ENCODE measurements around the gene CELA1. TPM values are rescaled to one million over a fixed set of nuclear protein-coding genes. Genes with fewer than 3 reads are reported as not detected.
A peak's percentile ranks its signal among the peaks of the same experiment; 100 is the strongest.

CELA1 gene
- total RNA-seq, 3 donors from 2014 or later (not counting 1 experiment from before 2014, with no cell fraction given), result 0.53 to 0.66 TPM; not detected in 1

- Mint-ChIP-seq H3K4me1 (peaks cover 7 to 9% of the 10 kb centered on the region in 2 donors), H3K9me3 (no peaks in the 10 kb centered on the region), H3K36me3 (no peaks in the 10 kb centered on the region), H3K4me3 (no peak overlapping the region), H3K27me3 (ENCODE audit: low read depth in 2 of 2) (no peaks in the 10 kb centered on the region), H3K27ac (no peak overlapping the region)
- H3K4me1 ChIP-seq (ENCODE audit: control insufficient read depth, insufficient read depth, low read length), result peaks cover 9% of the 10 kb centered on the region
- H3K36me3 ChIP-seq (ENCODE audit: control insufficient read depth, insufficient read depth, low read length), result no peaks in the 10 kb centered on the region
- H3K27me3 ChIP-seq (ENCODE audit: control insufficient read depth, insufficient read depth, low read length), result no peaks in the 10 kb centered on the region
- 76% methylated on average over 2 of the region's 2 CpGs for WGBS (ENCODE audit: insufficient coverage)
- no peak overlapping the region for H3K4me3 ChIP-seq (ENCODE audit: low read length)
- DNase-seq, result no peak
- no peak for TF ChIP-seq CTCF (IDR thresholded peaks at IDR 0.05)
- no peak for ATAC-seq
- H3K27ac ChIP-seq (ENCODE audit: low read length), result no peak overlapping the region
- H3K9me3 ChIP-seq (ENCODE audit: control insufficient read depth, insufficient read depth, low read length), result no peaks in the 10 kb centered on the region
- intact Hi-C loops (cut with micrococcal nuclease), result loop anchor here (5.0 kb wide), 1 partner anchor 76 kb away; no protein-coding TSS in a partner anchor
Measured at GRCh38 chr12:51343201-51343600, 3.3 kb downstream of the CELA1 start.

DNA sequence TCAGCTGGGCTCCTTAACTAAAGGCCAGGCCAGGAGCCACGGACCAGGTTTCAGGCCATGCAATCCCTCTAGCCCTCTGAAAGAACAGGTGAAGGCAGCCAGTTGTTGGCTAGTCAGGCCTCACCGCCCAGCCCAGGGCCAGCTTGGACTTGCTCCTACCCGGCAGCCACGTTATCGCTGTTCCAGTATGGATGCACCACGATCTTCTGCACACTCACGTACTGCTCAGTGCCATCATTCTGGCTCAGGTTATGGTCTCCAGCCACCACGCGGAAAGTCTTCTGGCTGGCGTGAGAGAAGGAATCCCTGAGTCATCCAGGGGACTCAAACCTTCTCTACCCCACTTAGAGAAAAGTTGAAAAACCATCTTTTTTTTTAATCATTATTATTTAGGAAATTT lies 4.1 kb downstream of the CELA1 start:
- no peak for DNase-seq
- Mint-ChIP-seq H3K27me3 (ENCODE audit: low read depth in 2 of 2) (no peaks in the 10 kb centered on the region), H3K9me3 (no peaks in the 10 kb centered on the region), H3K4me3 (no peak overlapping the region), H3K4me1 (peaks cover 7 to 9% of the 10 kb centered on the region in 2 donors), H3K27ac (no peak overlapping the region), H3K36me3 (no peaks in the 10 kb centered on the region)
- H3K36me3 ChIP-seq (ENCODE audit: control insufficient read depth, insufficient read depth, low read length), result no peaks in the 10 kb centered on the region
- 94% methylated on average over 10 of the region's 10 CpGs for WGBS (ENCODE audit: insufficient coverage)
- H3K4me3 ChIP-seq (ENCODE audit: low read length), result no peak overlapping the region
- intact Hi-C loops (cut with micrococcal nuclease), result loop anchor here (5.0 kb wide), 1 partner anchor 75 kb away; no protein-coding TSS in a partner anchor
- no peak for ATAC-seq
- no peaks in the 10 kb centered on the region for H3K27me3 ChIP-seq (ENCODE audit: control insufficient read depth, insufficient read depth, low read length)
- no peaks in the 10 kb centered on the region for H3K9me3 ChIP-seq (ENCODE audit: control insufficient read depth, insufficient read depth, low read length)
- H3K4me1 ChIP-seq (ENCODE audit: control insufficient read depth, insufficient read depth, low read length), result peaks cover 9% of the 10 kb centered on the region
- H3K27ac ChIP-seq (ENCODE audit: low read length), result no peak overlapping the region
- no peak for TF ChIP-seq CTCF (IDR thresholded peaks at IDR 0.05)

GRCh38 chr12:51341251-51342007 lies 5.0 kb downstream of the CELA1 start:
- H3K4me1 Mint-ChIP-seq, result peaks cover 7 to 14% of the 10 kb centered on the region in 2 donors

More at GRCh38 chr12:51341251-51342007, 5.0 kb downstream of the CELA1 start:
- Histone ChIP-seq H3K4me1 (ENCODE audit: control insufficient read depth, insufficient read depth, low read length) (peaks cover 9% of the 10 kb centered on the region), H3K9me3 (ENCODE audit: control insufficient read depth, insufficient read depth, low read length) (no peaks in the 10 kb centered on the region), H3K36me3 (ENCODE audit: control insufficient read depth, insufficient read depth, low read length) (no peaks in the 10 kb centered on the region), H3K4me3 (ENCODE audit: low read length) (no peak overlapping the region), H3K27me3 (ENCODE audit: control insufficient read depth, insufficient read depth, low read length) (no peaks in the 10 kb centered on the region), H3K27ac (ENCODE audit: low read length) (peak overlapping the region; percentile 8)
- ATAC-seq (peak; percentile 95 to 99 (median 97)), DNase-seq (peak; percentile 54 to 89)
- H3K4me3 Mint-ChIP-seq, result peak overlapping the region; percentile 77
- peak; percentile 96 for TF ChIP-seq CTCF (IDR thresholded peaks at IDR 0.05)
- no peaks in the 10 kb centered on the region for H3K9me3 Mint-ChIP-seq
- WGBS (ENCODE audit: insufficient coverage), result 35% methylated on average over 8 of the region's 9 CpGs
- H3K36me3 Mint-ChIP-seq, result no peaks in the 10 kb centered on the region
- peak overlapping the region; percentile 79 to 88 for H3K27ac Mint-ChIP-seq
- intact Hi-C loops (cut with micrococcal nuclease), result loop anchor here (1.0 to 5.0 kb wide), 7 partner anchors 22 to 576 kb away; no protein-coding TSS in a partner anchor
- H3K27me3 Mint-ChIP-seq (ENCODE audit: low read depth in 2 of 2), result no peaks in the 10 kb centered on the region
